Measurements from ENCODE around the gene C1QTNF5.
A peak's percentile ranks its signal among the peaks of the same experiment; 100 is the strongest.

C1QTNF5 gene

DNA sequence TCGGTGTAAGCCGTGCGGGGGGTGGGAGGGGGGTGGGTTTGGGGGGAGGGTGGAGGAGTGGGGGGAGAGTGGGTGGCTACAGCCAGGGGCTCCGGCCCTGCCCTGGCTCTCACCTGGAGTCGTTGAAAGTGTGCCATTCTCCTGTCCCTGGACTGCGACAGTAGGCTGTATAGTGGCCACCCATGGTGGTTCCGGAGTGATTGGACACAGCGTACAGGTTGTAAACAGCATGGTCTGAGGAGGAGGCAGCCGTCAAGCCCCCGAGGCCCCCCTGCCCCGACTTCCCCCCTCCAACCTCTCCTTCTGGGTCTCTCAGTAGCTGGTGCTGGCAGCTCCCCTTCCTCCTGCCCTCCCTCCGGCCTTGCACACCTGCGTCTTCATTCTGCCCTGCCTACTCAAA is 16.4 kb upstream of the C1QTNF5 start:
- peaks cover 10% of the 10 kb centered on the region for H3K79me1 ChIP-seq (ENCODE audit: low read length)
- no peak for DNase-seq

DNA sequence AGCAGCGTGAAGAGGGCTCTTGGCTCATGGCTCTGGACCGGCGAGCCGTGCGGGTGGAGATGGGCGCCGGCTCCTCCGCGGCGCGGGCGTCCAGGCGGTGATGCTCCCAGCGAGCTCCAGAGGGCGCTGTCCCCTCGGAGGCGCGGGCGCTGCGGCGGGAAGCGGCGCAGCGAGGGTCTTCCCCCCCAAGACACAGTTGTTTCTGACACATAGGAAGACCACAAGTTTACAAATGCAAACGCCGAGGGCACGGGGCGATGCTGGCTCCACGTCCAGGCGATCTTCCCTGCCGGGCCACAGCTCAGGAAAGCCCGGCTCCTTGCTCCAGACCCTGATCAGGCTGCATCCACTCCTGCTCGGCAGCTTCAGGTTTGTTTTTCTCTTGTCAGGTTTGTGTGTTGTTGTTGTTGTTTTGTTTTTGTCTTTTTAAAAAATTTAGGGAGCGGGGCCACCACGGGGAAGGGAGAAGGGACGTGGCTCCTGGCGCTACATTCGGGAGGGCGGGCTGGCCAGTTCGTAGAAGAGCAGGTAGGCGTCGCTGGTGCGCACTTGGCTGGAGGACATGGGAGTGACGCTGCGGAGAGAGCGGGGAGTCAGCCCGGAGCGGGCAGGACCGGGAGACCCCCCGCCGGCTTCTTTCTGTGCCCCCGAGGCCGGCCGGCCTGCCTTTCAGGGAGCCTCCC is 15.8 kb upstream of the C1QTNF5 start:
- Histone ChIP-seq H2AFZ (ENCODE audit: insufficient read depth, low read length, poor library complexity) (peak overlapping the region; percentile 55), H2BK12ac (ENCODE audit: low read length) (peak overlapping the region; percentile 29), H4K8ac (ENCODE audit: low read depth, low read length) (peak overlapping the region; percentile 64), H3K27me3 (ENCODE audit: insufficient read depth, low read length) (no peaks in the 10 kb centered on the region), H3K4me3 (ENCODE audit: low read depth, low read length) (peak overlapping the region; percentile 66), H3K4ac (ENCODE audit: low read depth, low read length) (no peak overlapping the region), H4K91ac (ENCODE audit: low read depth, low read length) (peak overlapping the region; percentile 16), H3K9ac (ENCODE audit: low read length) (peak overlapping the region; percentile 65), H3K27ac (ENCODE audit: low read depth, low read length) (no peak overlapping the region), H3K18ac (ENCODE audit: low read length) (peak overlapping the region; percentile 20), H3K4me1 (ENCODE audit: control insufficient read depth in 1 of 2, insufficient read depth in 2 of 2, low read length in 2 of 2) (peaks cover 9% of the 10 kb centered on the region in 2 experiments), H3K4me2 (ENCODE audit: low read length) (peak overlapping the region; percentile 99), H3K79me1 (ENCODE audit: low read length) (peaks cover 6% of the 10 kb centered on the region), H2AK5ac (ENCODE audit: low read length) (no peak overlapping the region), H3K9me3 (ENCODE audit: insufficient read depth, low read depth, low read length) (no peaks in the 10 kb centered on the region), H2BK120ac (ENCODE audit: insufficient read depth, low read length, poor library complexity) (no peak overlapping the region), H3K79me2 (ENCODE audit: control insufficient read depth, insufficient read depth, low read length, poor library complexity) (peaks cover 1% of the 10 kb centered on the region), H4K12ac (ENCODE audit: low read depth, low read length) (no peak overlapping the region), H2BK5ac (ENCODE audit: low read depth, low read length, poor library complexity) (no peak overlapping the region), H3K23ac (ENCODE audit: low read length) (no peak overlapping the region), H3K36me3 (ENCODE audit: control insufficient read depth in 1 of 2, insufficient read depth in 2 of 2, low read length in 2 of 2) (peaks cover 5 to 6% of the 10 kb centered on the region in 2 experiments), H3K14ac (ENCODE audit: low read length) (peak overlapping the region; percentile 23)
- DNase-seq = peak; percentile 60 to 74
- WGBS (ENCODE audit: extremely low coverage, insufficient coverage, insufficient read length) = no CpG with 5 or more reads among the region's 54 CpGs

More for the DNA sequence above, 16.4 kb upstream of the C1QTNF5 start:
- Histone ChIP-seq H3K4ac (ENCODE audit: low read depth, low read length) (no peak overlapping the region), H3K14ac (ENCODE audit: low read length) (no peak overlapping the region), H2AK5ac (ENCODE audit: low read length) (no peak overlapping the region), H3K4me1 (ENCODE audit: control insufficient read depth in 1 of 2, insufficient read depth in 2 of 2, low read length in 2 of 2) (peaks cover 15% of the 10 kb centered on the region in 2 experiments), H3K4me2 (ENCODE audit: low read length) (peak overlapping the region; percentile 99), H3K4me3 (ENCODE audit: low read depth, low read length) (no peak overlapping the region), H2BK120ac (ENCODE audit: insufficient read depth, low read length, poor library complexity) (no peak overlapping the region), H3K36me3 (ENCODE audit: control insufficient read depth in 1 of 2, insufficient read depth in 2 of 2, low read length in 2 of 2) (peaks cover 5 to 6% of the 10 kb centered on the region in 2 experiments), H3K18ac (ENCODE audit: low read length) (no peak overlapping the region), H2AFZ (ENCODE audit: insufficient read depth, low read length, poor library complexity) (no peak overlapping the region), H4K12ac (ENCODE audit: low read depth, low read length) (no peak overlapping the region), H3K27me3 (ENCODE audit: insufficient read depth, low read length) (no peaks in the 10 kb centered on the region), H3K27ac (ENCODE audit: low read depth, low read length) (no peak overlapping the region), H3K23ac (ENCODE audit: low read length) (no peak overlapping the region), H4K8ac (ENCODE audit: low read depth, low read length) (no peak overlapping the region), H3K79me2 (ENCODE audit: control insufficient read depth, insufficient read depth, low read length, poor library complexity) (peaks cover 1% of the 10 kb centered on the region), H4K91ac (ENCODE audit: low read depth, low read length) (no peak overlapping the region), H3K9ac (ENCODE audit: low read length) (no peak overlapping the region), H2BK12ac (ENCODE audit: low read length) (no peak overlapping the region), H3K9me3 (ENCODE audit: insufficient read depth, low read depth, low read length) (no peaks in the 10 kb centered on the region), H2BK5ac (ENCODE audit: low read depth, low read length, poor library complexity) (no peak overlapping the region)
- WGBS (ENCODE audit: extremely low coverage, insufficient coverage, insufficient read length) = no CpG with 5 or more reads among the region's 13 CpGs

DNA sequence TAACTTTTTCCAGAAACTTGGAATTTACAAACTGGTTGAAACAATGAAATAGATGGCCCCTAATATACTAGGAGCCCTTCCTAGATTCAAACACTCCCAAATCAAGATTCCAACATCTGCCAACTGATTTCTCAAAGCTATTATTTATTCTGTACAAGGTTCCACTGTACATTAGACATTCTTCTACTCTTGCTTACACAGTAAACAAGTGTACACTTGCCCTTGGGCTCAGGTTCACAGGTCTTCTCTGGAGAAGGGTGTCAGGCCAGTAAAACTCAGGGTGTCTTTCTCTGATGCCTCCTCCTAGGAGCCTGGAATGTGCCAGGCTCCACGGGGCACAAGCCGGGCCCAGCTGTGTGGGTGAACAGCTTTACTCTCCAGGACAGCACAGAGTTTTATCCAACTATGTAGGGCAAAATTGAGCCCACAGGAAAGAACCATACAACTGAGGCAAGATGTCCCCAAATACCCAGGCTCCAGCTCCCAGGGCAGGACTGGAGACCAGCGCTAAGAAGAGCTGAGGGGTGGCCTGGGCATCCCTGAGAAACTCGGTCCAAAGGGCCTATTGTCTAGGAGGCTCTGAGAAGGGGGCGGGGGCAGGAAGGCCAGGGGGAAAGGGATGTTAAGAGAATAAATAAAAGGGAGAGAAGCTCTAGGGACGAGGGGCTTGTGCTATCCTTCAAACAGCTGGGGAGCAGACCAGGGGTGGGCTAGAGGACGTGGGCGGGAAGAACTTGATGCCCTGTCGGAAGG is 14.6 kb upstream of the C1QTNF5 start:
- Histone ChIP-seq H2BK120ac (ENCODE audit: insufficient read depth, low read length, poor library complexity) (no peak overlapping the region), H3K9ac (ENCODE audit: low read length) (no peak overlapping the region), H3K4me1 (ENCODE audit: control insufficient read depth in 1 of 2, insufficient read depth in 2 of 2, low read length in 2 of 2) (peaks cover 6% of the 10 kb centered on the region in 2 experiments), H2BK5ac (ENCODE audit: low read depth, low read length, poor library complexity) (no peak overlapping the region), H3K4ac (ENCODE audit: low read depth, low read length) (no peak overlapping the region), H3K18ac (ENCODE audit: low read length) (no peak overlapping the region), H3K4me2 (ENCODE audit: low read length) (no peak overlapping the region), H3K14ac (ENCODE audit: low read length) (no peak overlapping the region), H3K27ac (ENCODE audit: low read depth, low read length) (no peak overlapping the region), H3K27me3 (ENCODE audit: insufficient read depth, low read length) (no peaks in the 10 kb centered on the region), H3K4me3 (ENCODE audit: low read depth, low read length) (no peak overlapping the region), H2AK5ac (ENCODE audit: low read length) (no peak overlapping the region), H3K9me3 (ENCODE audit: insufficient read depth, low read depth, low read length) (no peaks in the 10 kb centered on the region), H3K79me1 (ENCODE audit: low read length) (peaks cover 3% of the 10 kb centered on the region), H4K12ac (ENCODE audit: low read depth, low read length) (no peak overlapping the region), H2AFZ (ENCODE audit: insufficient read depth, low read length, poor library complexity) (no peak overlapping the region), H3K36me3 (ENCODE audit: control insufficient read depth in 1 of 2, insufficient read depth in 2 of 2, low read length in 2 of 2) (peaks cover 5 to 6% of the 10 kb centered on the region in 2 experiments), H2BK12ac (ENCODE audit: low read length) (no peak overlapping the region), H4K91ac (ENCODE audit: low read depth, low read length) (no peak overlapping the region), H4K8ac (ENCODE audit: low read depth, low read length) (no peak overlapping the region), H3K23ac (ENCODE audit: low read length) (no peak overlapping the region), H3K79me2 (ENCODE audit: control insufficient read depth, insufficient read depth, low read length, poor library complexity) (peaks cover 1% of the 10 kb centered on the region)
- DNase-seq = no peak
- no CpG with 5 or more reads among the region's 9 CpGs for WGBS (ENCODE audit: extremely low coverage, insufficient coverage, insufficient read length)

DNA sequence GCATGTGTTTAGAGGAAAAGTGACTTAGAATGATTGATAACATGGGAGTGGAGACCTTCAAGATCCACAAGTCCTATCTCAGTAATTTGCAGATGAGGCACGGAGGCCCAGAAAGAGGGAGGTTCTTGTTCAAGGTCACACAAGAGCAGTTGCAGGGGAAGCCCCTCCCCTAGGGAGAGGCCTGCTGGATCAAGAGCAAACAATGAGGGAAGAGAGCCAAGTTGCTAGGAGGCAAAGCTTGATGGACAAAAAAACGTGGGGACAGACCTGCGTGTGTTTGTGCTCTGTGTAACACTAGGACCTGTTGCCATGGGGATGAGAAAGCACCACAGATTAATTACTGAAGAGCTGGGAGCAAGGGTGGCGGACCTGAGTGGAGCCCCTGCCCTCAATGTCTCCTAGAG is 12.2 kb upstream of the C1QTNF5 start:
- no peak for DNase-seq
- no peak overlapping the region for H2BK5ac ChIP-seq (ENCODE audit: low read depth, low read length, poor library complexity)

More for the DNA sequence above, 12.2 kb upstream of the C1QTNF5 start:
- H3K4me1 ChIP-seq (ENCODE audit: control insufficient read depth in 1 of 2, insufficient read depth in 2 of 2, low read length in 2 of 2) = no peaks in the 10 kb centered on the region
- H3K18ac ChIP-seq (ENCODE audit: low read length) = no peak overlapping the region
- H4K8ac ChIP-seq (ENCODE audit: low read depth, low read length) = no peak overlapping the region
- no peak overlapping the region for H4K91ac ChIP-seq (ENCODE audit: low read depth, low read length)
- H3K14ac ChIP-seq (ENCODE audit: low read length) = no peak overlapping the region
- no peak overlapping the region for H3K9ac ChIP-seq (ENCODE audit: low read length)
- no peak overlapping the region for H3K4ac ChIP-seq (ENCODE audit: low read depth, low read length)
- peaks cover 1% of the 10 kb centered on the region for H3K79me2 ChIP-seq (ENCODE audit: control insufficient read depth, insufficient read depth, low read length, poor library complexity)
- H2AFZ ChIP-seq (ENCODE audit: insufficient read depth, low read length, poor library complexity) = no peak overlapping the region
- no peak overlapping the region for H2AK5ac ChIP-seq (ENCODE audit: low read length)
- H3K27me3 ChIP-seq (ENCODE audit: insufficient read depth, low read length) = no peaks in the 10 kb centered on the region
- no peak overlapping the region for H3K4me2 ChIP-seq (ENCODE audit: low read length)
- no peak overlapping the region for H4K12ac ChIP-seq (ENCODE audit: low read depth, low read length)
- H3K36me3 ChIP-seq (ENCODE audit: control insufficient read depth in 1 of 2, insufficient read depth in 2 of 2, low read length in 2 of 2) = no peaks in the 10 kb centered on the region
- WGBS (ENCODE audit: extremely low coverage, insufficient coverage, insufficient read length) = no CpG with 5 or more reads among the region's 4 CpGs
- H2BK120ac ChIP-seq (ENCODE audit: insufficient read depth, low read length, poor library complexity) = no peak overlapping the region
- no peak overlapping the region for H2BK12ac ChIP-seq (ENCODE audit: low read length)
- no peak overlapping the region for H3K4me3 ChIP-seq (ENCODE audit: low read depth, low read length)
- H3K9me3 ChIP-seq (ENCODE audit: insufficient read depth, low read depth, low read length) = no peaks in the 10 kb centered on the region
- H3K27ac ChIP-seq (ENCODE audit: low read depth, low read length) = no peak overlapping the region
- H3K23ac ChIP-seq (ENCODE audit: low read length) = no peak overlapping the region
- peaks cover 3% of the 10 kb centered on the region for H3K79me1 ChIP-seq (ENCODE audit: low read length)
